ENCODE data around the gene LYZL1. TPM values are rescaled to one million over a fixed set of nuclear protein-coding genes. Genes with fewer than 3 reads are reported as not detected.

Gene LYZL1
- total and polyA plus RNA-seq, 2 of the 8 experiments (the other 6 are each of a cell fraction or from before 2014, with no cell fraction given), result not detected

DNA sequence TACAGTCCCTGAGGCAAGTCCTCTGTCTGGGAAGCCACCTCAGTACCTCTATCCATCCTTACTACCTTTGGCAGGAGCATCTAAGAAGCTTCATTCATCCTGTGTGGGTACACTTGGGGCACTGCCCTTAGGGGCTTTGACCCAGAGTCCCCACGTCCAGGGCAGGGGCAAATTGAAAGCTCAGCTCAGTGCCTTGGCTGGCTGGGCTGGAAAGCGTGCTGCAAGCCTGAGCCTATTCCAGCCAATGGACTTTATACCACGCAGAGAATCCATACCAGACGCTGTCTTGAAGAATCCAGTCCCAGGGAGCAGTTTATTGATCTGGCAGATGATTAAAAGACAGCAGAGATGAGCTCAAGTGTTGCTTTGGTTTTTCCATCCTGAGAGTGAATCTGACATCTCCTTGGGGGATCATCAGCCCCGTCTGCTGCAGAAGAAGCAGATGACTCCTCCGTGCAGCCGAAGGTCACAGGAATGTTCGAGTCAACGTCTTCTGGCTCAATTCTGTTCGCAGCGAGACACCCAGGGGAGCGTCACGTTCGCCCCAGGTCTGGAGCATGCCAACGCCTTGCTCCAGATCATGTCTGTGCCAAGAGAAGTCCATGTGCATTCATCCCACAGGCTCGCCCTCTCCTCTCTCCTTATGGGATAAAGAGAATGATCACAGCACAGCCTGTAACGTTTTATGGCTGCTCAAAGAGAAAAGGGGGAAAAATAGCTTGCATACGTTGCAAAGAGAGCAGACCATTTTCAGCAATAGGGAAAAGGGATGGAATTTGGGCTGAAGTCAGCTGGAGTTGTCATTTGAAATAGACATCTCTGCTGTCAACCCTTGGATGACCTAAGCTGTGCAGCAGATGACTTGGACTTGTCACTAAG lies 35.8 kb upstream of the LYZL1 start (continued):
- TF ChIP-seq TAF7 (optimal IDR thresholded peaks at IDR 0.05; ENCODE audit: borderline replicate concordance, low read depth, low read length), result no peak
- TF ChIP-seq, protein P1, sequence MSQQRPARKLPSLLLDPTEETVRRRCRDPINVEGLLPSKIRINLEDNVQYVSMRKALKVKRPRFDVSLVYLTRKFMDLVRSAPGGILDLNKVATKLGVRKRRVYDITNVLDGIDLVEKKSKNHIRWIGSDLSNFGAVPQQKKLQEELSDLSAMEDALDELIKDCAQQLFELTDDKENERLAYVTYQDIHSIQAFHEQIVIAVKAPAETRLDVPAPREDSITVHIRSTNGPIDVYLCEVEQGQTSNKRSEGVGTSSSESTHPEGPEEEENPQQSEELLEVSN (IDR thresholded peaks at IDR 0.05), result no peak
- no peak for TF ChIP-seq ZNF274 (IDR thresholded peaks at IDR 0.05; ENCODE audit: borderline replicate concordance, extremely low read depth, low read length)
- no peak for TF ChIP-seq JUND (IDR thresholded peaks at IDR 0.05; ENCODE audit: low read length)

All from H1 (cell line).